NCI-H2081 (cell line): ENCODE data around the gene CDH13.

Experiments
- DNase-seq, 2 experiments: peaks; one replicate each; lab custom pipeline; 2025; lab: John Stamatoyannopoulos, UW

Gene CDH13

DNA sequence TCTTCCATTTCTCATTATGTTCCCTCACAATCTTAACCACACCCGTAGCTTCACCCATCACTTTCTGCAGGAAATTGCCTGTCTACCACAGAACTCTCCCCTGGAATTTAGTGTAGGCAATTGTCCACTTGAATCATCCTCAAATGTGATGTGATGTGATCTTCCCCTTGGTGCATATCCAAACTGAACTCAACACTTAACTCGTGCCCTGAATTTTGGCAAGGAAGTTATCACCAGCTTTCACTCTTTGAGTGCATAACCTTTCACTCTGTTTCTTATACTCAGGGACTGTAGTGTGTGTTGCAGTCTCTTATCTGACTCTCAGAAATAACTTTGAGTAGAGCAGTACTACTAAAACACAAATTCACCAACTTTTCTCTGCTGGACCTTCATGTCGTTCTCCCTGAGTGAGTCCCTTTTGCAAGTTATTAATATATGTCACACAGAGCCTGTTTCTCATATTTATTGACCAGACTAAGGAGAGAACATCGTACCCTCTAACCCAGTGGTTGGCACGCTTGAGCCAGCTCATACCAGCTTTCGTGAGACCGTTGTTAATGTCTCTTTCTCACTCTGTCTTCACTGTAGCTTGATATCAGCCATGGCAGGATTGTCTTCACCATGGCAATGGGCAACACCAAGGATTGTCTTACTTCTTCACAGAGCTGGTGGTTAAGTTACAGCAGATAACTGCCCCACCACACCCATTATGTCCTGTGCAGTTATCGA lies 622.1 kb downstream of the CDH13 start:
- no peak for DNase-seq

DNA sequence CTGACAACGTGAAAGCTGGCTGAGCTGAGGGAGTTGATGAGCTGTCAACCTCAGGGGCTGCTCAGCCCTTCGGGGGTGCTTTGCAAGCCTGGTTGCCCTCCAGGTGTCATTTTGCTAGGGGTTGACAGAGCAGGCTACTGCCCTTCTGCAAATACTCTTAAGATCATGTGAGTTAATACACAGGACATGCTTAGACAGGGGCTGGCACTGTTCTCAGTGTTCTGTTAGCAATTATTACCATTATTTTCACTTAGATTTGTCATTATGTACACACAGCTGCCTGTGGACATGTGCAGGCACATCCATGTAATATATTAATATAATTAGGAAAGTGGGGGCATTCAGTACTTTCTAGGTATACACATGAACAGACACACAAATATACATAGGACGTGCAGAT lies 626.8 kb downstream of the CDH13 start:
- DNase-seq, result peak; percentile 38 to 90

DNA sequence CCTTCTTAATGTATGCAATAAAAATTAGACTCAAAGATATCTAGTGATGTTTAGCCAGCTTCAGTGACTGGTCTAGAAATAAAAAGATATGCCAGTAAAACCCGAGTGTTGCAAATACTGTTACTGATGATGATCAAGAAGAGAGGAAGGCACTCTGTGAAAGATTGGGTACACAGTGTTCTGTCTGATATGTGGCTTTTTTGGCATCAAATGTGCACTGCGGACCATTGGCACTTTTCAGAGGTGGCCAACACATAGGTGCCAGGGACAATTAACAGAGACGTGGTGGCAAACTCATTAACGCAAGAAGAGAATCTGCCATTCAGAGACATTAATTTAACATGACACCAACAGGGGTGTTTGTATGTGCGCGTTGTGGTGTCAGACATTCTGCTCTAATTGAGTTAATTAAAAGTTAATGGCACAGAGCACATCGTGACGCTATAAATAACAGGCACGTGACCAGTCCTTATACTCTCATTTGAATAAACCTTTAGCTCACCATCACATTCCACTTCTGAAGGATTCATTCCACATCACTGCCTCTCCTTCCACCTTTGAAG lies 631.7 kb downstream of the CDH13 start:
- DNase-seq, result peak in 1 of 2 experiments; percentile 16

DNA sequence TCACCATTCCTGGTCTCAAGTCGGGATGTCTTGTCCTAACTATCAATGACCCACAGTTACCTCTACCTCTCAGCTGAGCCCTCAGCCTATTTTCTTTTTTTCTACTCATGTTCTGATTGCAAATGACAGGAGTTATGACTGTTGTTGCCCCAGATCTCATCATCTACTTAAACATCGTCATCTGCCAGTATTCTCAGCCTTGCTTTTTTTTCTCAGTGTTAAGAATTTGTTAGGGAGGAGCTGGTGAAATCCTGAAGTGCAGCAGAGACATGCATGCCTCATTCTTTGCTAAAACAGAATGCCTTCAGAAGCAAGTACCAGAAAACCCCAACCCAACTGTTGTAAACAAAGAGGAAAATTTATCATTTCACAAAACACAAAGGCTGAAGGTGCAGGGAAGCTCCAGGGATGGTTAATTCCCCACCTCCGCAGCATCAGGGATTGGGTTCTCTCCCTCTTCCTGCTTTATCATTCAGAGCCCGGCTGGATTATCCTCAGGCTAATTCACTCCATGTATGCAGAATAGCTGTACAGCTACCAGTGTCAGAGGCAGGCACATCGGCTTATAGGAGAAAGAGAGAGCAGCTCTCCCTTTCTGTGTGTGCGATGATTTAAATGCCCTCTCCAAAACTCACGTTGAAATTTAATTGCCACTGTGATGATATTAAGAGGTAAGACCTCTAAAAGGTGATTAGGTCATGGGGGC lies 640.2 kb downstream of the CDH13 start:
- DNase-seq, result no peak

DNA sequence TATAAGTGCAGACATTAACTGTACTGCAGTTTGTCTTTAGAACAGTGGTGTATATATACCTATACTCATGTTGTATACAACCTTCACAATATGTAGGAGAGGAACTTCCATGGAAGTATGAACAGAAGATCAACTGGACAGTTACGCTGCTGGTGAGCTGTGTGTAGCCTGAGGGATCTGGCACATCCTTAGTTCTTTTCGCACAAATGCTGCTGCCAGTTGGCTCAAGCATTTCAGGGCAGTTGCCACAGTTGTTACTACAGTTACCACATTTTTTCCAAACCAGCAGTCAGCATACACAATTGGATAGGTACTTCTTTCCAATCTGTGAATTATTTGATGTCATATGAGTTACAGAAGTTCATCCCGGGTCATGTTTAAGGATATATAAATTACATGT lies 641.4 kb downstream of the CDH13 start:
- no peak for DNase-seq

DNA sequence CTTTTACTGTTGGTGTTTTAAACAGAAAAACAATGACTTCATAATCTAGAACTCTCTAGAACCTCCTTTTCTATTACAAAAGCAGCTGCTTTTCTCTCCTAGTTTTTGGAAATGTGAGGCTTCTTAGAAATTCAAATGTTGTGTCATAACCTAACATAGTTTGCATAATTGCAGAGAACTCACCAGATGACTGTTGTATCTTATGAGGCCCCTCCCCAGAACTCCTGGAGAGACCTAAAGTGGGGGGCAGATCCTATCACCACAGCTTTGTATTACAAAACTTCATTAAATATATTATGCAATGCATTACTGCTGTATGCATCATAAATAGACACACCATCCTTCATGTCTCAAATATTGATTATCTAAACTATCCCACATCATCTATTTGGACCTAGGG lies 642.3 kb downstream of the CDH13 start:
- DNase-seq, result no peak

DNA sequence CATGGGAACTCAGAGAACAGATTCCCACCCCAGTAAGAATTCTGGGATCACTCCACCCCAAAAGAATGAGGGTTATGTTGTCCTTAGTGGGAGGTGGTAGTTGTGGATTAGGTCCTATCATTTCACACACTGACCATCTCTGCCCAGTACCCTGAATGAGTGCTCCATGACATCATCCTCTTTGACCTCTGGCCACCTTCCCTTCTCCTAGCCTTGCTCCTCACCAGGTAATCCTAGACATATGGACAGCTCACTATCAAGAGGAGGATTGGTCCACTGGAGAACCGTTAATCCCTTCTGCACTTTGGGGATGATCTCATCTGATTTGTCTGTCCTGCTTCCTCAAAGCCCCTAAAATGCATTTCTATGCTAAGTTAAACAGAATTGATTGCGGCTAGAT lies 642.8 kb downstream of the CDH13 start:
- no peak for DNase-seq

DNA sequence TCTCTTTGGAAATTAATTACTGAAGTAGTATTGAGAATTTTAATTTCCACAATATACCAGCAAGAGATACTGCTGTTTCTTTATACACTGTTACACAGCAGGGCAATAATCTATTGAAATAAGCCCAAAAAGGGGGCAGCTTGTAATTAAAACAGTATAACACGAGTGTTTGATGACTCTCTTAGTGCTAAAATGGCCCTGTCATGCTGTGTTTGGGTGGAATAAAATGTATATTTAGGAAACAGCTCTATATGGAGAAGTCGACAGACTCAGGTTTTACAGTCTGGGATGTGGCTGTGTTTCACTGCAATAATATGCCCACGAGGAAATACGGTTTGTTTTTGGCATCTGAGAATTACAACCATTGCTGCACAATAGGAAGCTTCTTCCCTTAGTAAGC lies 643.3 kb downstream of the CDH13 start:
- no peak for DNase-seq

DNA sequence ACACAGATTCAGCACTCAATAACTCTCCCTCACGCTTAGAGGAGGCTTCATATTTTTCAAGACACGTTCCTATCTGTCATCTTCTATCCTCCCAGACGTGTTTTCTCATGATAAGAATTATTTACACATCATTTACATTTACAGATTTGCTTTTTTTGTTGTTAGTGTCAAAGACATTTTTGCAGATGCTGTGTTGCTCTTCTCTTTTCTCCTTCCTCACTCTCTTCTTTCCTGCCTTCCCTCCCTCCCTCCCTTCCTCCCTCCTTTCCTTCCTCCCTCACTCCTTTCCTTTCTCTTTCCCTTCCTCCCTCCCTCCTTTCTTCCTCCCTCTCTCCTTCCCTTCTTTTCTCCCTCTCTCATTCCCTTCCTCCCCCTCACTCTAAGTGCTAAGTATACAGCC lies 643.9 kb downstream of the CDH13 start:
- DNase-seq, result no peak

DNA sequence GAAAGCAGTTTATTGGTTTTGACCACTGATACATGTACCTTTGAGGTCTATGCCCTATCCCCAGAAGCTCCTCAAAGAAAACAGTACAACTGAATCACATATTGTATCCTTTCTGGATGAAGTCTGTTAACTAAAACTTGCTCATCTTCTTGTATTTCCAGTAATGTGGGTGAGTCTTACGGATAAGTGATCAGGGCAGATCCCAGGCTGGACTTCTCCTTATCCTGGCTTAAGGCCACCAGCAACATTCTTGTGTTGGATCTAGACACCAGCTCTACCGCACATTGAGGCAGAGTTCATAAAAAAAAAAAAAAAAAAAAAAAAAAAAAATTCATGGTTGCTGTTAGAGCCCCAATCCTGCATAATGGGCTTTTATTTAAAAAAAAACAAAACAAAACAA lies 644.4 kb downstream of the CDH13 start:
- no peak for DNase-seq

DNA sequence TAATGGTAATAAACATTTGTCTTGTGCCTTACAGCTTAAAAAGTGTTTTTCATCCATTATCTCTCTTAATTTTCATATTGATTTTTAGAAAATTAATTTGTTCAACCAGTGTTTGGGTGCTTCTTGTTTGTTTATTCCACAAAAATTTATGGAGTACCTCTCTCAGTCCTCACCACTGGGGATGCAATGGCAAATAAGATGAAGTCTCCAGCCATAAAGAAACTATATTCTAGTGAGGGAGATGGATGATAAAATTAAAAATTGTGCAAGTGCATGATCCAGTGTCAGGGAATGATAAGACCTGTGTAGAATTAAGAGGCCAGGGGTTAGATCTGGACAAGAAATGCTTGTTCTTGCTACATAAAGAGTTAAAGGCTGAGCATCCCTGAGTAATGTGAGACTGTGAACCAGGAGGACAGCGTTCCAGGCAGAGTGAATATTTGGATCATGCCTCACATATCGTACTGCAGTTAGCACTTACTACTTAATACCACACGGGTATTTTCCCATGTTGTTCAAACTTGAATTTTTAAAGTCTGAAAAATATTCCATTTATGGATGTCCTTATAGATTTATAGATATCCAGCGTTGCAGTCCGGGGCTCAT lies 645.3 kb downstream of the CDH13 start:
- no peak for DNase-seq

DNA sequence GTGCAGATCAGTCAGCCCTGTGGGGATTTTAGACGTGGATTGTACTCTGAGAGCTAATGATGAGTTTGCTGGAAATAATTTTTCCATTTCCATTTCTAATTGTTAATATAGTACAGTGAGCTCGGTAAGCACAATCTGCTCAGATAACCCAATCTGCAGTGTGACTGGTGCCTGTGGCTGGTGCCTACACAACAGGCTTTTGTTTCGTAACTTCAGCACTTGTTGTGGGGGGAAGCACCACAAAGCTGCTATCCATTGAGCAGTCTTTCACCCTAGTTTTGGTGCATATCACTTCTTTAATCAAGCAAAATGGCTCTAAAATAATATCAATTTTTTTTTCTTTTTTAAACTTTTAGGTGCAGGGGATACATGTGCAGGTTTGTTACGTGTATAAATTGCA lies 646.1 kb downstream of the CDH13 start:
- no peak for DNase-seq

DNA sequence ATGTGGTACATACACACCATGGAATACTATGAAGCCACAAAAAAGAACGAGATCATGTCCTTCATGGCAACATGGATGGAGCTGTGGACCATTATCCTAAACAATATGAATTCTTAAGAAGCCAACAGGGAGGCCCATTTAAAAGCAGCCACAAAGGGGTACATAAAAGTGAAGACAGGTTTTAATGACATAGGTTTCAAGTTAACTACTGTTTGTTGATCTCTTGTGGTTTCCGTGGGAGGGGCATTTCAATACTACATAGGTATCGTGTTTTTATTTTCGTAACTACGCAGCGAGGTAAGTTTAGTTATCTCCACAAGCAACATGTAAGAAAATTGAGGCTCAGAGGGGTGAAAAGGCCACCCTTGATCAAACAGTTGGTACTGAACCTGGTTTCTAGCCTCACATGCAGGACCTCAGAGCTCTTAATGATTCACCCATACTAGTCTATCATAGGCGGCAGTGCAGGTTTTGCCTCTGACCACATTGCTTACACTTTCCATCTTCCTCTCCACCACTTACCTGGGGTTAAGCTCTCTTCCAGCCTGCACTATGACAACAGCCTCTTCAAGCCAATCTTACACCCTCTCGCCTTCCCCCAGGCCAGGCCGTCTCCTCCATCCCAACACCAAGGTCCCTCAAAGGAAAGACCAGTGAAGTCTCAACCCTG lies 646.9 kb downstream of the CDH13 start:
- DNase-seq, result no peak

DNA sequence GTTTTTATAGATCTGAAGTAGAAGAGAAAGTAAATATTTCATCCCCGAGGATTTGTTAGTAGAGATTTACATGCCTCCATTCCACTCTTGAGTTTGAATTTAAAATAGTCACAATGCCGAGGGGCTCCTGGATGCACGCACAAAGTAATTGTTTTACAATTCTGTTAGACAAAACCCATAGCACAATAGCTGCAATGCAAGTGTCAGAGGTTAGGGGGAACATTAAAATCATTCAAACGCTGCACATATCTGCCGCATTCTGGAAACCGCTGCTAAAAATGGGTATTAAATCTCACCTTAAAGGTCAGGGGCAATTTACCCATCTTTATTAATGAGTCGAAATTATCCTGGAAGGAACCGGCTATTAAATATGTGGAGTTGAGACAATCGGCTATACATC lies 652.5 kb downstream of the CDH13 start:
- DNase-seq, result no peak

DNA sequence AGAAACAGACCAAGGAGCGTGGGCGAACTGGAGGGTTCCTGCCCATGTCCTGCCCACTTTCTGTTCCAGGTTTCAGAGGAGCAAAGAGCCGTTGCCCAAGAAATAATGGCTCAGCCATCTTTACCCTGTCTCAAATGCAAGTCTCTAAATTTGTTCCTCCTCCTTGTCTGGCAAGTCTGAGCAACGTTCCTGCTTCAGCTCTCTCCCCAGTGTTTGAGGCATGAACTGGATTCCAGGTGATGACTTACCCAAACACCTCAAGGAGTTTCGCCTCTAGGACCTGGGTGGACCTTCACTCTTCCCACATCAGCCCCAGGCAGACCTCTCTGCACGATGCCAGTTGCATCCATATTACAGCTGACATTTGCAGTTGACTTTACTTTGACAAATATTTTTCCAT lies 659.2 kb downstream of the CDH13 start:
- no peak for DNase-seq

DNA sequence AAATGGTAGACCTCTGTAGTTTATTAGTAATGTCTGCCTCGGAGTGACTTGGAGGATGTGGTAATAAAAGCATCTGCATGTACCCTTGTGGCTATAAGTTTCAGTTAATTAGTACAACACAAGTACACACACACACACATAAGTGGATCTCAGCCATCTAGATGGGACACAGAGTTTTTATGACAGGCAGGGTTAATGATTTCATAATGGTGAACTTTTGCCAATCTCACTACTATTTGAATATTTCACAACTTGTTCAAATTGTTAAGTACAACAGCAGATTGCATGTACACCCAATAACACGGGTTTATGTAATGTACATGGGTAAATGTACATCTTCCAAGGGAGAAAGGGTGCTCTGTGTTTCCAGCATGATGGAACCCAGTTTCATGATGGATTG lies 669.7 kb downstream of the CDH13 start:
- DNase-seq, result no peak

DNA sequence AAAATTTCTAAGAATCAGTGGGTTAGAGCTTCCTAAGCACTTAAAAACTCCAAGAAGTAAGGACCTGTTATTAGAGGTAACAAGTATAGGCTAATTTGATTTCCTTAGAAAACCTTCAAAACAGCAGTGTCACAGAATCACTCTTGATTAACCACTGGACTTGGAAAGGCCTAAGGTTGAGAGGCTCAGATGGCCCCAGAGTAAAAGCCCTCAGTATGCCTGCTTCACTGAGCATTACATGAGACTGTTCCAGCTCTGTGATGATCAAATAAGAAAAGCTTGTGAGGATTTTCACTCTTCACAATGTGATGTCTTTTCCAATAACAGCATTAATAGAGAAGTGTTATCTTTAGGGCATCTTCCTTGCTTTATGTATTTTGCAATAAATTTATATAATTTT lies 671.8 kb downstream of the CDH13 start:
- DNase-seq, result no peak

DNA sequence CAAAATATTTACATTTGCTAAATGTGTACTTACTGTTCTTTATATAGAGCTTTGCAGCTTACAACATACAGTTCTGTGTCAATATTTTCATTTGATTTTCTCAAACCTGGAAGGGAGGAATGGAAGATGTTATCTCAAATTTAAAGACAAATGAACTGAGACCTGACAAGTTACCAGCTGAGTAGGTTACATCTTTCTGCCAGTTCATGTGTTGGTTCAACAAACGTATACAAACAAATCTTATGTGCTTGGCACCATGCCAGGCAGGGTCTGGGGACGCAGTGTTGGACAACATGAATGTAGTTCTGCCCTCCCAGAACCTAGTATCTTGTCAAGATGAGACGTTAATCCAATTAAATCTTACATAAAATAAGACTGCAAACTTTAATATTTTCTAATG lies 673.6 kb downstream of the CDH13 start:
- DNase-seq, result peak in 1 of 2 experiments; percentile 1

DNA sequence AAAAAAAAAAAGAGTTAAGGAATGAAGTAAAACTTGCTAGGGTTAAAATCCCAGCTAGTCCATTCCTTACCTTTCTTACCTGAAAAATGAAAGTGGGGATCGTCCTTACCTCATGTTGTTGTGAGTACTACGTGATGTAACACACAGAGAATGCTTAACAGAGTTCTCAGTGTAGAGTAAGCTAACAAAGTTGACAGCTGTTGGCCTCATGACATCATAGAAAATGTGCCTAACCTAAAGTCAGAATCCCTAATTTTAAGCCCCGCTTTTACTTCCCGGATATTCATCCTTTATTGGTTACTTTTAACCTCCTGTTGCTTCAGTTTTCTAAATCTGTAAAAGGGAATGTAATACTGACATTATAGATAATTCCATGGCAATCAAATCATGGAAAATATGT lies 675.2 kb downstream of the CDH13 start:
- DNase-seq, result no peak

DNA sequence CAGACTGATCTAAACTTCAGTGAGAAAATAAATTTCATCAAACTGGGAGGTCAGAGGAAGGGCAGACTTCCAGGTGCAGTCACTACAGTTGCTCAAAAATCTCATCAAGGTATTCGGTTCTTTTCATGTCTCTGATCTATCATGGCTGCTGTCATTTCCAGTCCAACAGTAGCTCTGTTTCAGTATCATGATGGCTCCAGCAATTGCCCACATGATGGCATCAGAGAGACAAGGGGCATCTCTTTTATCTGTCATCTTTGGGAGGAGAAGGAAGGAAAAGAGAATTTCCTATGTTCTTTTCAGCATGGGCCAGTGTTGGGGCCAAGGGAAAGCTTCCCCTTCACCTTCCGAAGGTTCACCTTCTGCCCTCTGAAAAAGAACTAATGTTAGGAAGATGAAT lies 676.1 kb downstream of the CDH13 start:
- DNase-seq, result no peak

DNA sequence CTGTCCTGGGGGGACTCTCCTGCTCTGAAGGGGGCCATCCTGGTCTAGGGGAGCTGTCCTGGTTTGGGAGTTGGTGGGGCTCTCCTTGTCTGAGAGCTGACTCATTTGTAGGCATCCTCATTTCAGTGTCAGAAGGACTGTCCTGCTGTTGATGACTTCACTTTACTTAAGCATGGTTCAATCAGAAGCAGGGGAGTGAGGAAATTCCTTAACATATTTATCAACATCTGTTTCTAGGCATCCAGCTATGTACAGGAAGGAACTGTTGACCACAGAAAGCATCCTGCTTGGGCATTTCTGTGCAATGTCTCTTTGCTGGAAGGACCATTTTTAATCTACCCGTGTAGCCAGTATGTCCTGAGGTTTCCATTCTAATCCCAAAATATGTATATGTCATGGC lies 678.3 kb downstream of the CDH13 start:
- DNase-seq, result no peak

DNA sequence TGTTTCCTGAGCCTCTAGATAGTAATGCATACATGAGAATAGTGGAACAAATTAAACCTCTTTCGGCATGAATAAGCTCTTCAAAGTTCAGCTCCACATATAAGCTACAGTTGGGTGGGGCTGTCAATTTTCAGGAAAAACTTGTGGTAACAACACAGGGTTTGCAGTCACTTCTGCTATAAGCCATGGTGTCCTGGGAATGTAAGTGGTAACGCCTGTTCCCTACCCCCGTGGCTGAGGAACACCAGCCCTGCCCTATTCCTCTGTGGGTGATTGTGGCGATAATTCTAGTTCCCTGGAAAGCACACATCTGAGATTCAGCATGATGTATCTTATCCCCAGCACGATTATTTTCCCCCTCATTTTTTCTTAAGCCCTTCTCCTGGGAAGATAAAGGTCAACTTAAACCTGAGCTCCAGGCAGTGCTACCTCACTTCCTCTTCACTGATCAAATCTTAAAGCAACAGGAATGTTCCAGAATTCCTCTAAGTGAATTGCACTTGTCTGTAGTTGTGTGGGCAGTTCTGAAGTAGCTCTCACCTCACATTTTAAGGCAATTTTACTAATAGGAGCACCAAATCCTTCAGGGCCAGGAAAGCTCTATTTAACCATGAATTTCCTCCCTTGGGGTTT lies 680.3 kb downstream of the CDH13 start:
- DNase-seq, result no peak
